Transverse colon (tissue), 4 donors: ENCODE data around the gene DDX42. TPM values are rescaled to one million over a fixed set of nuclear protein-coding genes. Genes with fewer than 3 reads are reported as not detected.
"Not testable (repeated sequence)": the region's sequence is repeated elsewhere in the genome, so short reads cannot be mapped to it uniquely, and the experiment has no call there.

ENCODE experiments used
- DNase-seq: peaks from one replicate; pipeline ENCODE4 v3.0.0-alpha.2; 2019
- H3K27ac ChIP-seq, 4 donors: fragments of 200-600 bp; sonication (generic); 2 replicates each; pipeline ENCODE4 v1.5.1; 2016 to 2018; ENCODE audit warnings: inconsistent platforms in 4 of 4
- H3K27me3 ChIP-seq: fragments of 200-600 bp; sonication (generic); 2 replicates; pipeline ENCODE4 v1.5.1; 2017; ENCODE audit warnings: inconsistent platforms
- H3K36me3 ChIP-seq, 4 donors: fragments of 200-600 bp; sonication (generic); 2 replicates each; pipeline ENCODE4 v1.5.1; 2017 to 2019; ENCODE audit warnings: inconsistent platforms in 4 of 4
- H3K4me1 ChIP-seq, 4 donors: fragments of 200-600 bp; sonication (generic); 2 replicates each; pipeline ENCODE4 v1.5.1; 2017 to 2020; ENCODE audit warnings: inconsistent platforms in 4 of 4
- H3K4me3 ChIP-seq, 4 donors: fragments of 200-600 bp; sonication (generic); 1 replicate in 1 of 4; 2 replicates in 3 of 4; pipeline versions ENCODE4 v1.5.1 to v1.6.1; 2017 to 2019; ENCODE audit warnings: inconsistent platforms in 4 of 4
- H3K9me3 ChIP-seq, 2 donors: fragments of 200-600 bp; sonication (generic); 2 replicates each; pipeline ENCODE4 v1.5.1; 2017 to 2019; ENCODE audit warnings: inconsistent platforms in 2 of 2
- CTCF ChIP-seq, 5 experiments: fragments of 200-600 bp in 3 of 5; fragments of 450-650 bp in 2 of 5; sonication (generic) in 3 of 5; IDR thresholded peaks; 1 replicate in 2 of 5; 2 replicates in 3 of 5; pipeline ENCODE4 v1.5.1; 2016 to 2017; ENCODE audit warnings: antibody characterized with exemption in 5 of 5, inconsistent platforms in 3 of 5, mild to moderate bottlenecking in 2 of 5, moderate library complexity in 1 of 5
- EP300 ChIP-seq: sonication (generic); formaldehyde crosslinking; IDR thresholded peaks from one replicate; pipeline ENCODE4 v1.6.1; 2017; ENCODE audit warnings: antibody characterized with exemption, low read depth
- POLR2A ChIP-seq: fragments of 450-650 bp; IDR thresholded peaks from one replicate; pipeline ENCODE4 v1.6.1; 2016; ENCODE audit warnings: antibody characterized with exemption, mild to moderate bottlenecking, moderate library complexity
- POLR2AphosphoS5 ChIP-seq, 3 donors: sonication (generic); formaldehyde crosslinking; IDR thresholded peaks; one replicate each; pipeline ENCODE4 v1.6.1; 2016; ENCODE audit warnings: antibody characterized with exemption in 3 of 3
- WGBS, 2 donors: methylation state at CpG; one replicate each; pipeline ENCODE4 v1.1.5; 2018; ENCODE audit warnings: low coverage in 1 of 2; 5-methylcytosine and 5-hydroxymethylcytosine counted together
- in situ Hi-C, 4 donors: fragments of 200-750 bp; cut with MboI; loops; one replicate each; pipeline versions ENCODE4 v1.15.0 to v1.15.1; 2017; ENCODE audit warnings: low sequenced_read_pairs in 3 of 4, low pct_ligation_motif_present in 1 of 4, low pct_unique_long_range_greater_than_20kb in 1 of 4
- intact Hi-C: fragments of 100-400 bp; cut with DNase I; formaldehyde crosslinking; loops from one replicate; pipeline ENCODE4 v1.15.1; 2023; ENCODE audit warnings: low total_unique reads
- total RNA-seq, 4 donors: library from RNA; depleted of rRNA; stranded (reverse); fragments of >200 nt; gene quantifications; one replicate each; pipeline ENCODE4 v1.1.0, GENCODE V29; 2016

DDX42 gene
- total RNA-seq, 4 donors from 2014 or later, result 71.8 to 129 (median 99.4) TPM

DNA sequence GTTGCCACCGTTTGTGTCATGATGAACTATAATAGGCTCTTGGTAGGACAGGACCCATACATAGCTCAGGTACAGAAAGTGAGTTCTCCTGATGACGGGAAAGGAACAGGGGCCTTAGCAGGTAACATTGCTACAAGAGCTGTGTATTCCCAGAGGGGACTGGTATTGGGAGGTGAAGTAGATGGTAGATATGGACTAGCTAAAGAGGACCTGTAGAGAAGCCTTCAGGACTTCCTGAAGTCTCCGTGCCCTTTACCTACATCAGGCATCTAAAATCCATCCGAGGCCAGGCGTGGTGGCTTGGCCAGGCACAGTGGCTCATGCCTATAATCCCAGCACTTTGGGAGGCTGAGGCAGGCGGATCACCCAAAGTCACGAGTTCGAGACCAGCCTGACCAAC lies 81.2 kb downstream of the DDX42 start:
- no peak for TF ChIP-seq POLR2AphosphoS5 (IDR thresholded peaks at IDR 0.05)
- TF ChIP-seq EP300, result no peak
- no peak for TF ChIP-seq POLR2A
- no peak for TF ChIP-seq CTCF (IDR thresholded peaks at IDR 0.05)
- Histone ChIP-seq H3K36me3 (no peaks in the 10 kb centered on the region), H3K27me3 (no peaks in the 10 kb centered on the region), H3K4me1 (no peaks in the 10 kb centered on the region), H3K27ac (no peak overlapping the region), H3K9me3 (no peaks in the 10 kb centered on the region), H3K4me3 (no peak overlapping the region)
- intact Hi-C loops, result no loop called here
- DNase-seq, result no peak
- 78 to 82% methylated on average over 2 to 8 of the region's 8 CpGs for WGBS, 2 donors
- in situ Hi-C loops, result no loop called here

DNA sequence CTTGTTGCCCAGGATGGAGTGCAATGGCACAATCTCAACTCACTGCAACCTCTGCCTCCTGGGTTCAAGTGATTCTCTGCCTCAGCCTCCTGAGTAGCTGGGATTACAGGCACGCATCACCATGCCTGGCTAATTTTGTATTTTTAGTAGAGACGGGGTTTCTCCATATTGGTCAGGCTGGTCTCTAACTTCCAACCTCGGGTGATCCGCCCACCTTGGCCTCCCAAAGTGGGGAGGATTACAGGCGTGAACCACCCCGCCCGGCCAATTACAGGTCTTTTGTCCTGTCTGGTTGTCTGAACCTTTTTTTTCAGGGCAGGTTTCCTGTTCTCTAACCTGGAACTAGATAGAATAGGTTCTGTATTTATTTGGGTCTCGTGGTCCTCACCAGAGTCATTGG lies 82.5 kb downstream of the DDX42 start:
- DNase-seq, in situ Hi-C loops, H3K4me1 ChIP-seq, H3K36me3 ChIP-seq, H3K4me3 ChIP-seq, H3K27me3 ChIP-seq, H3K9me3 ChIP-seq, intact Hi-C loops, H3K27ac ChIP-seq: not testable (repeated sequence)
- WGBS, 2 donors, result 79 to 86% methylated on average over 5 to 8 of the region's 8 CpGs

DNA sequence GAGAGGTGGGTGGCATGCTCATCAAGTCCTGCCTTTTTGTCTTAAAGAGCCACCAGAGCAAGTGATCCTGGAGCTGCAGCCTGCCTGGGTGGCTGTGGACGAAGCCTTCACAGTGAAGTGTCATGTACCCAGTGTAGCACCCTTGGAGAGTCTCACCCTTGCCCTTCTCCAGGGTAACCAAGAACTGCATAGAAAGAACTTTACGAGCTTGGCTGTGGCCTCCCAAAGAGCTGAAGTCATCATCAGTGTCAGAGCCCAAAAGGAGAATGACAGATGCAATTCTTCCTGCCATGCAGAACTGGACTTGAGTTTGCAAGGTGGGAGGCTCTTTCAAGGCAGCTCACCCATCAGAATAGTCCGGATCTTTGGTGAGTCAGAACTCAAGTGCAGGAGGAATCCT lies 85.3 kb downstream of the DDX42 start:
- H3K36me3 ChIP-seq, result no peaks in the 10 kb centered on the region
- TF ChIP-seq CTCF (IDR thresholded peaks at IDR 0.05) (no peak), EP300 (no peak), POLR2A (no peak), POLR2AphosphoS5 (IDR thresholded peaks at IDR 0.05) (no peak)
- H3K9me3 ChIP-seq, result no peaks in the 10 kb centered on the region
- intact Hi-C loops, result no loop called here
- H3K27ac ChIP-seq, result no peak overlapping the region
- H3K4me3 ChIP-seq, result no peak overlapping the region
- H3K27me3 ChIP-seq, result no peaks in the 10 kb centered on the region
- no peaks in the 10 kb centered on the region for H3K4me1 ChIP-seq
- no peak for DNase-seq
- WGBS, 2 donors, result 74% methylated on average over 3 of the region's 3 CpGs; no CpG with 5 or more reads in 1 of the 2 donors
- in situ Hi-C loops, result no loop called here

DNA sequence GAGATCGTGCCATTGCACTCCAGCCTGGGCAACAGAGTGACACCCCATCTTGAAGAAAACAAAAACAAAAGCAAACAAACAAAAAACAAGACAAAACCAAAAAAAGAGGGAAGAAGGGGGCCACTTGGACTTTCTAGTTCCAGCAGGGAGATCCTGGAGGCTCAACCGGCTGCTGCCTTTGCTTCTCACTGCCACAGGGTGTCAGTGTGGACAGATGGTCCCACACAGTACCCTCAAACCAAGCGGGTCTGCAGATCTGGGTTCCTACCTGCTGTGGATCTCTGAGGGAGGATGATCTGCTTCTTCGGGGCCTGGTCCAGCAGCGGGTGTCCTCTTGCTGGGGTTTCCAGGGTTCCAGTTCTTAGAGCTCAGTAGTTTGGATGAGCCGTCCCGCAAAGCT lies 92.7 kb downstream of the DDX42 start:
- H3K36me3 ChIP-seq, H3K27me3 ChIP-seq, H3K4me3 ChIP-seq, H3K4me1 ChIP-seq, intact Hi-C loops, DNase-seq, in situ Hi-C loops, H3K27ac ChIP-seq, H3K9me3 ChIP-seq: not testable (repeated sequence)
- 51 to 60% methylated on average over 1 to 3 of the region's 7 CpGs for WGBS, 2 donors

Other genes starting within 250 kb of the DDX42 start
- 10 to 100 TPM; 29.2 to 42.9 (median 41.9) TPM for gene DCAF7, start 223.7 kb upstream of the DDX42 start, total RNA-seq
- gene TACO1, start 173.3 kb upstream of the DDX42 start, total RNA-seq, result 10 to 100 TPM in 3 of 4 donors, 1 to 10 TPM in 1; 4.6 to 79.7 (median 28.3) TPM
- gene MAP3K3, start 151.8 kb upstream of the DDX42 start, total RNA-seq, result 10 to 100 TPM; 15.7 to 32.1 (median 24.7) TPM
- 10 to 100 TPM in 2 of 4 donors, 1 to 10 TPM in 2; 5.3 to 30.7 (median 12.2) TPM for gene LIMD2, start 74.0 kb upstream of the DDX42 start, total RNA-seq
- gene STRADA, start 32.4 kb upstream of the DDX42 start, total RNA-seq, result 10 to 100 TPM; 23.1 to 37.8 (median 33.8) TPM
- 100 to 1,000 TPM in 3 of 4 donors, 10 to 100 TPM in 1; 78.2 to 129 (median 101) TPM for gene CCDC47, start 573 bp upstream of the DDX42 start, total RNA-seq
- gene PSMC5, start 53.3 kb downstream of the DDX42 start, total RNA-seq, result 100 to 1,000 TPM in 1 of 4 donors, 10 to 100 TPM in 3; 63.2 to 131 (median 77.9) TPM
- 10 to 100 TPM; 17.7 to 45.9 (median 34.6) TPM for gene FTSJ3, start 53.5 kb downstream of the DDX42 start, total RNA-seq
- 100 to 1,000 TPM in 3 of 4 donors, 10 to 100 TPM in 1; 99.0 to 130 (median 109) TPM for gene SMARCD2, start 68.5 kb downstream of the DDX42 start, total RNA-seq
- not detected for gene CSH2, start 99.5 kb downstream of the DDX42 start, total RNA-seq
- gene GH2, start 107.8 kb downstream of the DDX42 start, total RNA-seq, result not detected
- gene CSH1, start 122.4 kb downstream of the DDX42 start, total RNA-seq, result not detected
- gene CSHL1, start 137.1 kb downstream of the DDX42 start, total RNA-seq, result not detected
- not detected for gene GH1, start 144.7 kb downstream of the DDX42 start, total RNA-seq
- 10 to 100 TPM in 2 of 4 donors, under 1 TPM in 1, not detected in 1; 0.68 to 38.9 (median 20.0) TPM for gene CD79B, start 158.2 kb downstream of the DDX42 start, total RNA-seq
- under 1 TPM in 3 of 4 donors, not detected in 1; 0.14 to 0.48 (median 0.20) TPM for gene SCN4A, start 198.7 kb downstream of the DDX42 start, total RNA-seq
- gene PRR29, start 224.2 kb downstream of the DDX42 start, total RNA-seq, result not detected
- 10 to 100 TPM in 1 of 4 donors, 1 to 10 TPM in 2, not detected in 1; 6.4 to 24.3 (median 9.3) TPM for gene ICAM2, start 246.5 kb downstream of the DDX42 start, total RNA-seq